H1 (cell line): ENCODE data around the gene KLHL30. TPM values are rescaled to one million over a fixed set of nuclear protein-coding genes. Genes with fewer than 3 reads are reported as not detected.

Experiments used
- CTCF ChIA-PET: fragments of 300-600 bp; sonication (Branson Sonifier 250); formaldehyde crosslinking; loops from one replicate; lab custom pipeline; 2021; ENCODE audit not compliant: partially characterized antibody; lab: Charles Lee
- POLR2A ChIA-PET: fragments of 300-600 bp; sonication (Branson Sonifier 250); formaldehyde crosslinking; loops from one replicate; lab custom pipeline; 2021; ENCODE audit warnings: inconsistent platforms; ENCODE audit not compliant: partially characterized antibody; lab: Charles Lee
- DNase-seq, 2 experiments: peaks; one replicate each; pipeline versions ENCODE4 v3.0.0 to v3.0.0-alpha.2; 2010 to 2022; ENCODE audit warnings: low spot score in 2 of 2, low read depth in 1 of 2, mixed read lengths in 1 of 2
- FAIRE-seq: peaks from 2 replicates; lab custom pipeline; 2011; peaks lifted over from hg19 to GRCh38; lab: Jason Lieb, UNC
- H2AFZ ChIP-seq: 2 replicates; pipeline ENCODE4 v1.8.1; 2012; ENCODE audit warnings: low read length, inconsistent platforms
- H2AK5ac ChIP-seq: 2 replicates; pipeline ENCODE4 v1.6.1; 2013; ENCODE audit warnings: low read depth, low read length
- H2BK120ac ChIP-seq: replicated peaks from 2 replicates; pipeline ENCODE3; 2013; ENCODE audit warnings: low read depth, low read length, inconsistent platforms
- H2BK12ac ChIP-seq: 2 replicates; pipeline ENCODE4 v1.6.1; 2013; ENCODE audit warnings: low read depth, low read length
- H2BK15ac ChIP-seq: 2 replicates; pipeline ENCODE4 v1.6.1; 2013; ENCODE audit warnings: low read length
- H2BK20ac ChIP-seq: 2 replicates; pipeline ENCODE4 v1.6.1; 2013; ENCODE audit warnings: low read length
- H2BK5ac ChIP-seq: 2 replicates; pipeline ENCODE4 v1.6.1; 2013; ENCODE audit warnings: low read depth, low read length
- H3K14ac ChIP-seq: 2 replicates; pipeline ENCODE4 v1.6.1; 2013; ENCODE audit warnings: inconsistent platforms; ENCODE audit not compliant: insufficient read length
- H3K18ac ChIP-seq: 2 replicates; pipeline ENCODE4 v1.6.1; 2013; ENCODE audit warnings: low read length; ENCODE audit errors: extremely low read depth
- H3K23ac ChIP-seq: 2 replicates; pipeline ENCODE4 v1.6.1; 2013; ENCODE audit warnings: inconsistent platforms; ENCODE audit not compliant: insufficient read length
- H3K23me2 ChIP-seq: 2 replicates; pipeline ENCODE4 v1.6.1; 2013; ENCODE audit warnings: low read depth, low read length
- H3K27ac ChIP-seq: 2 replicates; pipeline ENCODE4 v1.6.1; 2011; ENCODE audit warnings: low read depth, low read length, inconsistent platforms
- H3K27me3 ChIP-seq, 4 experiments: replicated peaks in 1 of 4; 1 replicate in 1 of 4; 2 replicates in 3 of 4; pipeline versions ENCODE4 v1.6.1 to v1.8.1; 2011 to 2013; ENCODE audit warnings: low read length in 3 of 4, mild to moderate bottlenecking in 3 of 4, inconsistent platforms in 2 of 4, mixed read lengths in 2 of 4, moderate library complexity in 1 of 4; ENCODE audit not compliant: control insufficient read depth in 3 of 4, insufficient read depth in 3 of 4; ENCODE audit errors: extremely low read depth in 1 of 4
- H3K36me3 ChIP-seq, 4 experiments: 2 replicates each; pipeline versions ENCODE4 v1.6.1 to v1.8.1; 2011 to 2013; ENCODE audit warnings: mild to moderate bottlenecking in 4 of 4, low read length in 3 of 4, moderate library complexity in 2 of 4, control low read depth in 1 of 4, inconsistent platforms in 1 of 4; ENCODE audit not compliant: insufficient read depth in 4 of 4, control insufficient read depth in 2 of 4
- H3K4ac ChIP-seq: replicated peaks from 2 replicates; pipeline ENCODE3; 2013; ENCODE audit warnings: low read length, low read depth, mixed read lengths, inconsistent platforms; ENCODE audit not compliant: insufficient read length
- H3K4me1 ChIP-seq, 4 experiments: replicated peaks in 1 of 4; 1 replicate in 1 of 4; 2 replicates in 3 of 4; pipeline versions ENCODE4 v1.6.1 to v1.8.1; 2011 to 2013; ENCODE audit warnings: low read length in 3 of 4, inconsistent platforms in 2 of 4, mixed read lengths in 1 of 4; ENCODE audit not compliant: insufficient read depth in 4 of 4, control insufficient read depth in 3 of 4
- H3K4me2 ChIP-seq, 2 experiments: 2 replicates each; pipeline versions ENCODE4 v1.6.1 to v1.8.1; 2011 to 2013; ENCODE audit warnings: low read depth in 2 of 2, low read length in 2 of 2, control low read depth in 1 of 2, inconsistent platforms in 1 of 2, mild to moderate bottlenecking in 1 of 2; ENCODE audit not compliant: insufficient read depth in 1 of 2
- H3K4me3 ChIP-seq, 4 experiments: fragments of 200-600, 300-600 bp in 1 of 4; sonication (generic), shearing (Covaris generic), sonication (Bioruptor Twin) in 1 of 4; 2 replicates each; pipeline versions ENCODE4 v1.5.1 to v1.8.1; 2011 to 2016; ENCODE audit warnings: low read length in 4 of 4, low read depth in 3 of 4, control low read depth in 2 of 4, inconsistent platforms in 2 of 4, mild to moderate bottlenecking in 2 of 4, mixed read lengths in 1 of 4, moderate library complexity in 1 of 4; ENCODE audit not compliant: insufficient read depth in 2 of 4; ENCODE audit errors: extremely low read depth in 1 of 4
- H3K56ac ChIP-seq: replicated peaks from 2 replicates; pipeline ENCODE3; 2013; ENCODE audit warnings: low read depth, mild to moderate bottlenecking, mixed read lengths, low read length, inconsistent platforms; ENCODE audit not compliant: insufficient read length
- H3K79me1 ChIP-seq: 2 replicates; pipeline ENCODE4 v1.6.1; 2013; ENCODE audit warnings: low read depth, low read length, control low read depth
- H3K79me2 ChIP-seq, 2 experiments: 2 replicates each; pipeline versions ENCODE4 v1.6.1 to v1.8.1; 2012 to 2013; ENCODE audit warnings: low read length in 2 of 2, mild to moderate bottlenecking in 2 of 2, inconsistent platforms in 1 of 2; ENCODE audit not compliant: insufficient read depth in 2 of 2, control insufficient read depth in 1 of 2
- H3K9ac ChIP-seq, 4 experiments: replicated peaks in 1 of 4; 1 replicate in 1 of 4; 2 replicates in 3 of 4; pipeline versions ENCODE4 v1.6.1 to v1.8.1; 2011 to 2013; ENCODE audit warnings: low read depth in 3 of 4, low read length in 3 of 4, control low read depth in 2 of 4, mild to moderate bottlenecking in 2 of 4, moderate library complexity in 2 of 4, inconsistent platforms in 1 of 4; ENCODE audit errors: extremely low read depth in 1 of 4
- H3K9me3 ChIP-seq, 2 experiments: 2 replicates each; pipeline versions ENCODE4 v1.6.1 to v1.8.1; 2012 to 2013; ENCODE audit warnings: mild to moderate bottlenecking in 2 of 2, moderate library complexity in 2 of 2, control low read depth in 1 of 2, inconsistent platforms in 1 of 2, low read depth in 1 of 2, low read length in 1 of 2, mixed read lengths in 1 of 2; ENCODE audit not compliant: insufficient read depth in 2 of 2
- H4K20me1 ChIP-seq, 2 experiments: replicated peaks in 1 of 2; 2 replicates each; pipeline versions ENCODE3 to v1.8.1; 2011 to 2013; ENCODE audit warnings: inconsistent platforms in 2 of 2, low read length in 2 of 2, mild to moderate bottlenecking in 1 of 2; ENCODE audit not compliant: insufficient read depth in 2 of 2, control insufficient read depth in 1 of 2
- H4K5ac ChIP-seq: 2 replicates; pipeline ENCODE4 v1.6.1; 2013; ENCODE audit warnings: low read length, low read depth, mixed read lengths, inconsistent platforms; ENCODE audit not compliant: insufficient read length
- H4K8ac ChIP-seq: 2 replicates; pipeline ENCODE4 v1.8.0; 2013; ENCODE audit warnings: mild to moderate bottlenecking, moderate library complexity, low read length, inconsistent platforms; ENCODE audit not compliant: insufficient read depth; ENCODE audit errors: extremely low read depth
- H4K91ac ChIP-seq: replicated peaks from 2 replicates; pipeline ENCODE3; 2013; ENCODE audit warnings: low read length, mixed read lengths, inconsistent platforms; ENCODE audit not compliant: insufficient read length
- CEBPB ChIP-seq: IDR thresholded peaks from 2 replicates; pipeline ENCODE4 v1.6.1; 2012; ENCODE audit warnings: low read depth, low read length
- HDAC6 ChIP-seq: IDR thresholded peaks from one replicate; pipeline ENCODE4 v1.7.1; 2012; ENCODE audit warnings: low read depth, mild to moderate bottlenecking, inconsistent platforms, low read length, moderate library complexity
- YY1 ChIP-seq: IDR thresholded peaks from 2 replicates; pipeline ENCODE4 v1.6.1; 2011; ENCODE audit warnings: low read depth, mild to moderate bottlenecking, low read length
- WGBS, 2 experiments: shearing (Covaris generic) in 1 of 2; methylation state at CpG; one replicate each; pipeline versions ENCODE4 v1.1.6 to v1.1.7; 2013 to 2015; ENCODE audit warnings: low lambda C conversion rate in 2 of 2, mixed read lengths in 2 of 2, inconsistent platforms in 1 of 2, low coverage in 1 of 2, missing lambda C conversion rate in 1 of 2; ENCODE audit not compliant: insufficient replicate concordance in 2 of 2, insufficient coverage in 1 of 2, insufficient read length in 1 of 2; ENCODE audit errors: extremely low coverage in 1 of 2, missing lambda C conversion rate in 1 of 2; 5-methylcytosine and 5-hydroxymethylcytosine counted together
- polyA plus RNA-seq, 7 experiments: library from polyadenylated mRNA; depleted of rRNA in 3 of 7; stranded (reverse) in 5 of 7; unstranded in 2 of 7; fragments of >200 nt in 5 of 7; fragments of 200-250 nt in 2 of 7; gene quantifications; 1 replicate in 5 of 7; 2 replicates in 1 of 7; 4 replicates in 1 of 7; pipeline versions ENCODE4 v1.2.1 to v1.2.3, GENCODE V29; 2011 to 2013; ENCODE audit warnings: missing spikeins in 2 of 7, mixed read lengths in 2 of 7
- total RNA-seq: library from RNA; stranded (reverse); fragmentation: NEBNext Ultra II Directional; extraction: Animal tissue kit (Norgen Biotek cat#: 25700); gene quantifications from 2 replicates; pipeline ENCODE4 v1.2.1, GENCODE V29; 2021
- TF ChIP-seq, protein P1 (sequence below): IDR thresholded peaks from 2 replicates; pipeline ENCODE4 v1.6.1; 2011; ENCODE audit warnings: low read depth, mild to moderate bottlenecking, low read length; ENCODE audit not compliant: insufficient read depth
- TF ChIP-seq, protein P2 (sequence below): IDR thresholded peaks from 2 replicates; pipeline ENCODE4 v1.6.1; 2012; ENCODE audit warnings: inconsistent platforms

KLHL30 gene
- total and polyA plus RNA-seq, 2 of the 8 experiments (the other 6 are each of a cell fraction or from before 2014, with no cell fraction given) = not detected

DNA sequence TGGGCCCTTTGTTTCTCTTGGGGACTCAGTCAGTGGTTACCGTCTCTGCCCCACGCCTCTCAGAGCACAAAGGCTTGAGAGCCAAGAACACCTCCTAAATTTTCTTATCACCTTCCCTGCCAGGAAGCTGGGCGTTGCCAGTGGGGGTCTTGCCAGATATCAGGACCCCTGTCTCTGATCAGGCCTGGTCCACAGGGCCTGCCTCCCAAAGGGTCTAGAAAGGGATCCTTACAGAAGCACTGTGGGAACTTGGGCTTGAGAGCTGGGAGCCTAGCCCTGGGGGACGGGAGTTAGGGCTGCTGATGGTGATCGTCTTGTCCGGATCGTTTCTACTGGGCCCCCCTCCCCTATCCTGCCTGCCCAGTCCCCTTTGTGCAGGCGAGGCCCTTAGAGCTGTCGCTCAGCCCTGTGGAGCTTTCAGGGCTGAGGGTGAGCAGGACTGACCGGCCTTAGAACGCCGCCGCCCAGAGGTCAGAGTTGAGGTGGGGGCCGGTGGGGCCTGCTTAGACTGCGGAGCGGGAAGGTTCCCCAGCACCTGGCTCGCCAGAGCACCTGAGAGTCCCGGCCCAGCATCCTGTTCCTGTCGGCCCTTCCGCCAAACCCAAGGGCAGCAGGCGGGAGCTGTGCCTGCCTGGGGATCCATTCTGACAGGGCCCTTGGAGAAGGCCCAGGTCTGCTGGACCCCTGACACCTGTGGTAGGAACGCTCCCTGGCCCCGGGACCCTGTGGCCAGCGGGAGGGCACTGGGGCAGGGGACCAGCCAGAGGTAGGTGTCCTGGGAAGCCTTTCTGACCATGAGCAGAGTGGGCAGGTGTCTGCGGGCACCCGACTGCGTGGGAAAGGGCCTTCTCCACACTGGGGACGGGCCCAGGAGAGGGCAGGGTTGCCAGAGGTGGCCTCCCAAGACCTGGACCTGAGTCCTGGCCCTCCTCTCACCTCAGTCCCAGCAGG lies 37.4 kb upstream of the KLHL30 start:
- CTCF ChIA-PET = interaction anchor here (1.1 to 2.1 kb wide), 7 partner anchors 14 to 243 kb away, joined by 3 to 7 read pairs (median 5); no protein-coding TSS in a partner anchor
- Histone ChIP-seq H3K79me1 (no peaks in the 10 kb centered on the region), H3K18ac (no peak overlapping the region; the same call in 1 of the 2 replicates), H3K36me3 (peaks cover 0 to 3% (median 0%) of the 10 kb centered on the region in 4 experiments; a peak in 1 of 8 replicates), H3K23ac (no peak overlapping the region), H2BK12ac (no peak overlapping the region), H2AK5ac (no peak overlapping the region), H2BK15ac (no peak overlapping the region), H3K27me3 (no peaks in the 10 kb centered on the region), H4K5ac (no peak overlapping the region), H3K4me3 (no peak overlapping the region), H4K91ac (no peak overlapping the region), H3K27ac (no peak overlapping the region), H2BK5ac (no peak overlapping the region; the same call in 1 of the 2 replicates), H3K14ac (no peak overlapping the region), H3K4me2 (no peak overlapping the region)
- peak in 1 of 2 experiments; percentile 52 for DNase-seq
- TF ChIP-seq, protein P1, sequence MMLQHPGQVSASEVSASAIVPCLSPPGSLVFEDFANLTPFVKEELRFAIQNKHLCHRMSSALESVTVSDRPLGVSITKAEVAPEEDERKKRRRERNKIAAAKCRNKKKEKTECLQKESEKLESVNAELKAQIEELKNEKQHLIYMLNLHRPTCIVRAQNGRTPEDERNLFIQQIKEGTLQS = no peak
- TF ChIP-seq, protein P2, sequence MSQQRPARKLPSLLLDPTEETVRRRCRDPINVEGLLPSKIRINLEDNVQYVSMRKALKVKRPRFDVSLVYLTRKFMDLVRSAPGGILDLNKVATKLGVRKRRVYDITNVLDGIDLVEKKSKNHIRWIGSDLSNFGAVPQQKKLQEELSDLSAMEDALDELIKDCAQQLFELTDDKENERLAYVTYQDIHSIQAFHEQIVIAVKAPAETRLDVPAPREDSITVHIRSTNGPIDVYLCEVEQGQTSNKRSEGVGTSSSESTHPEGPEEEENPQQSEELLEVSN = no peak
- TF ChIP-seq YY1 = no peak
- TF ChIP-seq CEBPB = no peak
- TF ChIP-seq HDAC6 = no peak
- TF ChIP-seq, all 59 proteins: peak for 0
- FAIRE-seq = no peak
- H3K4me1 ChIP-seq = peaks cover 0 to 19% (median 13%) of the 10 kb centered on the region in 4 experiments; a peak in 6 of 7 replicates
- no peak overlapping the region for H2BK120ac ChIP-seq
- no peak overlapping the region for H2BK20ac ChIP-seq
- no peaks in the 10 kb centered on the region for H3K23me2 ChIP-seq
- H3K56ac ChIP-seq = no peak overlapping the region
- H4K8ac ChIP-seq = peak overlapping the region; percentile 3; the same call in 1 of the 2 replicates
- H2AFZ ChIP-seq = no peak overlapping the region
- H3K79me2 ChIP-seq = no peaks in the 10 kb centered on the region
- 83% methylated on average over 25 of the region's 28 CpGs; no CpG with 5 or more reads in 1 of the 2 experiments for WGBS, 2 experiments
- no peak overlapping the region for H3K4ac ChIP-seq
- H3K9me3 ChIP-seq = no peaks in the 10 kb centered on the region
- H3K9ac ChIP-seq = no peak overlapping the region
- H4K20me1 ChIP-seq = no peaks in the 10 kb centered on the region
- POLR2A ChIA-PET = interaction anchor here (0.7 to 3.0 kb wide), 11 partner anchors 8 to 239 kb away, joined by 3 to 23 read pairs (median 3); no protein-coding TSS in a partner anchor
